Mesendoderm (in vitro differentiated cells): ENCODE measurements around the gene CDAN1.

Experiments used
- DNase-seq: peaks from one replicate; pipeline ENCODE4 v3.0.0; 2013
- H2AK5ac ChIP-seq: 2 replicates; pipeline ENCODE4 v1.6.1; 2013; ENCODE audit warnings: low read length, inconsistent platforms
- H2BK120ac ChIP-seq: 2 replicates; pipeline ENCODE4 v1.6.1; 2013; ENCODE audit warnings: low read depth, mild to moderate bottlenecking, low read length, moderate library complexity, mixed read lengths
- H2BK15ac ChIP-seq: replicated peaks from 2 replicates; pipeline ENCODE4 v1.6.1; 2013; ENCODE audit warnings: low read depth, mild to moderate bottlenecking, moderate library complexity
- H2BK5ac ChIP-seq: 2 replicates; pipeline ENCODE4 v1.6.1; 2013; ENCODE audit warnings: low read length, inconsistent platforms
- H3K18ac ChIP-seq: 2 replicates; pipeline ENCODE4 v1.6.1; 2013; ENCODE audit warnings: mild to moderate bottlenecking, low read length, mixed read lengths
- H3K23ac ChIP-seq: one replicate; pipeline ENCODE4 v1.6.1; 2013; ENCODE audit warnings: low read length
- H3K27ac ChIP-seq: 2 replicates; pipeline ENCODE4 v1.5.1; 2013; ENCODE audit warnings: low read depth, mild to moderate bottlenecking, inconsistent platforms, low read length, moderate library complexity
- H3K27me3 ChIP-seq: 2 replicates; pipeline ENCODE4 v1.6.1; 2013; ENCODE audit warnings: low read length, control low read depth, mild to moderate bottlenecking, inconsistent platforms; ENCODE audit not compliant: insufficient read depth, poor library complexity
- H3K36me3 ChIP-seq: 2 replicates; pipeline ENCODE4 v1.6.1; 2013; ENCODE audit warnings: low read length, inconsistent platforms; ENCODE audit not compliant: control insufficient read depth, insufficient read depth
- H3K4ac ChIP-seq: one replicate; pipeline ENCODE4 v1.6.1; 2013; ENCODE audit warnings: low read depth, mild to moderate bottlenecking, low read length, moderate library complexity
- H3K4me1 ChIP-seq: 2 replicates; pipeline ENCODE4 v1.6.1; 2013; ENCODE audit warnings: low read depth, low read length, inconsistent platforms; ENCODE audit not compliant: control insufficient read depth
- H3K4me2 ChIP-seq: 2 replicates; pipeline ENCODE4 v1.6.1; 2013; ENCODE audit warnings: low read length
- H3K4me3 ChIP-seq: 2 replicates; pipeline ENCODE4 v1.5.1; 2013; ENCODE audit warnings: mild to moderate bottlenecking, low read length
- H3K56ac ChIP-seq: one replicate; pipeline ENCODE4 v1.6.1; 2013; ENCODE audit warnings: low read length
- H3K79me1 ChIP-seq: 2 replicates; pipeline ENCODE4 v1.6.1; 2013; ENCODE audit warnings: low read length, inconsistent platforms
- H3K79me2 ChIP-seq: 2 replicates; pipeline ENCODE4 v1.6.1; 2013; ENCODE audit warnings: mild to moderate bottlenecking, low read length; ENCODE audit not compliant: control insufficient read depth, insufficient read depth
- H3K9ac ChIP-seq: 2 replicates; pipeline ENCODE4 v1.6.1; 2013; ENCODE audit warnings: low read length, inconsistent platforms
- H4K5ac ChIP-seq: one replicate; pipeline ENCODE4 v1.6.1; 2013; ENCODE audit warnings: low read length
- H4K8ac ChIP-seq: one replicate; pipeline ENCODE4 v1.6.1; 2013; ENCODE audit warnings: low read depth, mild to moderate bottlenecking, control low read depth, low read length, moderate library complexity
- WGBS: extraction: QIAGEN DNeasy Blood & Tissue Kit; methylation state at CpG from one replicate; pipeline ENCODE4 v1.1.7; 2013; ENCODE audit warnings: low lambda C conversion rate, missing lambda C conversion rate; ENCODE audit not compliant: insufficient coverage; ENCODE audit errors: extremely low coverage; 5-methylcytosine and 5-hydroxymethylcytosine counted together

CDAN1 gene

DNA sequence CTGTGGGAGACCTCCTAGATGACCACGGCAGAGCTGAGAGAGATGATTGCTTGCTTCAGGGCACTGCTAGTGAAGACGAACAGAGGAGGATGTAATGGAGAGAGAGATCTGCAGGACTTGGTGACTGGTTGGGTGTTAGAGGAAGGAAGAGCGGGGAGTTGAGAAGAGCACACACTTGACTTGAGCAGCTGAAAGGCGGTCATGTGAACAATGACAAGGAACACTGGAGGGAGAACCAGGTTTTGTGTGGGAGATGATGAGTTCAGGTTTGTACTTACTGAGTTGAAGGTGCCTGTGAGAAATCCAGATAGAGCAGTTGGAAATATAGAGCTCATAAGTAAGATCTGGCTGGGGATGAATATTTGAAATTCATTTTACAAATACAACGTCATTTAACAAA lies 40.3 kb downstream of the CDAN1 start:
- Histone ChIP-seq H3K4ac (no peak overlapping the region), H3K23ac (no peak overlapping the region), H3K27ac (no peak overlapping the region), H2BK120ac (no peak overlapping the region), H3K36me3 (no peaks in the 10 kb centered on the region), H3K79me2 (no peaks in the 10 kb centered on the region), H2BK15ac (no peak overlapping the region), H4K8ac (no peak overlapping the region), H3K79me1 (no peaks in the 10 kb centered on the region), H3K18ac (no peak overlapping the region), H3K4me1 (no peaks in the 10 kb centered on the region), H2BK5ac (no peak overlapping the region), H4K5ac (no peak overlapping the region), H3K27me3 (no peaks in the 10 kb centered on the region), H2AK5ac (no peak overlapping the region), H3K4me2 (no peak overlapping the region), H3K9ac (no peak overlapping the region), H3K56ac (no peak overlapping the region), H3K4me3 (no peak overlapping the region)
- DNase-seq: no peak
- WGBS: no CpG with 5 or more reads among the region's 5 CpGs

DNA sequence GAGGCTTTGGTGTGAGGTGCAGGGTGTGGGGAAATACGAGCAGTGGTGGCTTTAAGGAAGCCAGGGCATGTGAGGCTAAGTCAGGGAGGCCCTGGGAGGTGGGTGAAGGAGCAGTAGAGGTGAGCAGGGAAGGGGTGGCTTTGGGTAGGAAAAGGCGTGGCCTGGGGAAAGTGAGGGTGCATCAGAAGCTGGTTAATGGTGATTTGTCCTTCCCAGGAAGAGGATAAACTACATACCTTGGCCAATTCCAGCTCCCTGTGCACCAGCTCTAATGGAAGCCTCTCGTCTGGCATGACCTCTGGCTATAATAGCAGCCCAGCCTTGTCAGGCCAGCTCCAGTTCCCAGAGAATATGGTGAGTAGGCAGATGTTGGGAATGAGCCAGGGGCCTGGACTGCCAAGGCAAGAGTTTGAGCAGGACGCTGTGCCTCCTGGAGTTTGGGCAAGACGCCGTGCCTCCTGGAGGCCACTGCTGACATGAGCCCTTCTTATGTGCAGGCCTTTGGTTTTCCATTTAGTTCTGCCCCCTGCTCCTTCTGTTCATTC lies 41.3 kb downstream of the CDAN1 start:
- no peaks in the 10 kb centered on the region for H3K4me1 ChIP-seq
- H3K18ac ChIP-seq: no peak overlapping the region
- no peak overlapping the region for H3K4ac ChIP-seq
- no peak overlapping the region for H3K4me3 ChIP-seq
- H4K8ac ChIP-seq: no peak overlapping the region
- no peak overlapping the region for H4K5ac ChIP-seq
- no peak overlapping the region for H3K56ac ChIP-seq
- no peak overlapping the region for H3K27ac ChIP-seq
- no peak overlapping the region for H2BK5ac ChIP-seq
- H3K9ac ChIP-seq: no peak overlapping the region
- no peaks in the 10 kb centered on the region for H3K79me1 ChIP-seq
- WGBS: no CpG with 5 or more reads among the region's 6 CpGs
- H2AK5ac ChIP-seq: no peak overlapping the region
- H2BK15ac ChIP-seq: no peak overlapping the region
- H2BK120ac ChIP-seq: no peak overlapping the region
- no peaks in the 10 kb centered on the region for H3K36me3 ChIP-seq
- H3K79me2 ChIP-seq: no peaks in the 10 kb centered on the region
- no peak overlapping the region for H3K4me2 ChIP-seq
- no peak overlapping the region for H3K23ac ChIP-seq
- H3K27me3 ChIP-seq: no peaks in the 10 kb centered on the region
- no peak for DNase-seq

DNA sequence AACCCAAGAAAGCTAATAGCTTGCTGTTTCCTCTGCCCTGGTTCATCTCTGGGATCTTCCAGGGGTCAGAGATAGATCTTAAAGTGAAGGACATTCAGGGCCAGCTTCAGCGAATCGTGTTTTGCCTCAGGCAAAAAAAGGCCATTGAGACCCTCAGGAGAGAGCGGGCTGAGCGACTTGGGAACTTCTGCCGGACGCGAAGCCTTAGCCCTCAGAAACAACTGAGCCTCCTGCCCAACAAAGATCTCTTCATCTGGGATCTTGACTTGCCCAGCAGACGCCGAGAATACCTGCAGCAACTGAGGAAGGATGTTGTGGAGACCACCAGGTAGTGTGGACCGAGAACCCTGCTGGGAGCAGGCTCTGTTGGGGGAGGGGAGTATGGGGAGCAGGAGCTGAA lies 42.5 kb downstream of the CDAN1 start:
- no peak overlapping the region for H3K56ac ChIP-seq
- no peak overlapping the region for H3K4me2 ChIP-seq
- H3K27ac ChIP-seq: no peak overlapping the region
- no peak overlapping the region for H4K8ac ChIP-seq
- no peak overlapping the region for H3K18ac ChIP-seq
- H2AK5ac ChIP-seq: no peak overlapping the region
- no peak overlapping the region for H2BK120ac ChIP-seq
- H3K27me3 ChIP-seq: no peaks in the 10 kb centered on the region
- no peak overlapping the region for H2BK5ac ChIP-seq
- DNase-seq: no peak
- H2BK15ac ChIP-seq: no peak overlapping the region
- H3K79me1 ChIP-seq: no peaks in the 10 kb centered on the region
- H3K23ac ChIP-seq: no peak overlapping the region
- H3K4ac ChIP-seq: no peak overlapping the region
- H3K4me3 ChIP-seq: no peak overlapping the region
- no peaks in the 10 kb centered on the region for H3K36me3 ChIP-seq
- no peak overlapping the region for H4K5ac ChIP-seq
- no peaks in the 10 kb centered on the region for H3K79me2 ChIP-seq
- WGBS: no CpG with 5 or more reads among the region's 10 CpGs
- no peaks in the 10 kb centered on the region for H3K4me1 ChIP-seq
- no peak overlapping the region for H3K9ac ChIP-seq

DNA sequence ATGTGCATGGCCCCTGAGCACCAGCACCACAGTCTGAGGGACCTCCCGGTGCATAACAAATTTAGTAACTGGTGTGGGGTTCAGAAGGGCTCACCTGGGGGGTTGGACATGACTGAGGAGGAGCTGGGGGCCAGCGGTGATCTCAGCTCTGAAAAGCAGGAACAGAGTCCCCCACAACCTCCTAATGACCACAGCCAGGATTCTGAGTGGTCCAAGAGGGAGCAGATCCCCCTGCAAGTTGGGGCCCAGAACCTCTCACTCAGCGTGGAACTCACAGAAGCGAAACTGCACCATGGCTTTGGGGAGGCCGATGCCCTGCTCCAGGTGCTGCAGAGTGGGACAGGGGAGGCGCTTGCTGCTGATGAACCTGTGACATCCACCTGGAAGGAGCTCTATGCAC lies 43.0 kb downstream of the CDAN1 start:
- Histone ChIP-seq H3K4me2 (no peak overlapping the region), H3K27ac (no peak overlapping the region), H2BK5ac (no peak overlapping the region), H3K56ac (no peak overlapping the region), H2BK15ac (no peak overlapping the region), H3K9ac (no peak overlapping the region), H4K5ac (no peak overlapping the region), H3K27me3 (no peaks in the 10 kb centered on the region), H3K4me1 (no peaks in the 10 kb centered on the region), H3K18ac (no peak overlapping the region), H3K36me3 (no peaks in the 10 kb centered on the region), H3K23ac (no peak overlapping the region), H2AK5ac (no peak overlapping the region), H3K4ac (no peak overlapping the region), H3K79me2 (no peaks in the 10 kb centered on the region), H4K8ac (no peak overlapping the region), H2BK120ac (no peak overlapping the region), H3K79me1 (no peaks in the 10 kb centered on the region), H3K4me3 (no peak overlapping the region)
- no peak for DNase-seq
- no CpG with 5 or more reads among the region's 6 CpGs for WGBS

DNA sequence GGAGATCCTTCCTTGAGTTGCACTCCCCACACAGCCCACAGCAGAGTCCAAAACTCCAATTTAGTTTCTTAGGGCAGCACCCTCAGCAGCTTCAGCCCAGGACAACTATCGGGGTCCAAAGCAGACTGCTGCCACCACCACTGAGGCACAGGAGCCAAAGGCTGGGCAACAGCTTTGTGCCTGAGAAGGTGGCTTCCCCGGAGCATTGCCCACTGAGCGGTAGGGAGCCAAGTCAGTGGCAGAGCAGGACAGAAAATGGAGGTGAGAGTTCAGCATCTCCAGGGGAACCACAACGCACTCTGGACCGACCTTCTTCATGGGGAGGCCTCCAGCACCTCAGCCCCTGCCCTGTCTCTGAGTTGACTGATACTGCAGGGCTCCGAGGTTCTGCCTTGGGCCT lies 43.4 kb downstream of the CDAN1 start:
- H3K79me2 ChIP-seq: no peaks in the 10 kb centered on the region

DNA sequence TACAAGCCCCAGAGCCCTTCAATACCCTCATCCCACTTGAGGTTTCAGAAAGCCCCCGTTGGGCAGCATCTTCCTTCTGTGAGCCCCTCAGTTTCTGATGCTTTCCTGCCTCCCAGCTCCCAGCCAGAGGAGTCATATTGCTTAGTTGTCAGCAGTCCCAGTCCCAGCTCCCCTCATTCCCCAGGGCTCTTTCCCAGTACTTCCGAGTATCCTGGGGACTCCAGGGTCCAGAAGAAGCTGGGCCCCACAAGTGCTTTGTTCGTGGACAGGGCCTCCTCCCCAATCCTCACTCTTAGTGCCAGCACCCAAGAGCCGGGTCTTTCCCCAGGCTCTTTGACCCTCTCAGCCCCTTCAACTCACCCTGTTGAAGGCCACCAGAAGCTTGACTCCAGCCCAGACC lies 43.9 kb downstream of the CDAN1 start:
- Histone ChIP-seq H3K27ac (no peak overlapping the region), H3K79me2 (no peaks in the 10 kb centered on the region), H2AK5ac (no peak overlapping the region), H3K79me1 (no peaks in the 10 kb centered on the region), H4K8ac (no peak overlapping the region), H3K4me3 (no peak overlapping the region), H3K9ac (no peak overlapping the region), H3K4ac (no peak overlapping the region), H3K4me2 (no peak overlapping the region), H3K23ac (no peak overlapping the region), H3K56ac (no peak overlapping the region), H2BK120ac (no peak overlapping the region), H2BK15ac (no peak overlapping the region), H2BK5ac (no peak overlapping the region), H3K27me3 (no peaks in the 10 kb centered on the region), H3K36me3 (no peaks in the 10 kb centered on the region), H4K5ac (no peak overlapping the region), H3K4me1 (no peaks in the 10 kb centered on the region), H3K18ac (no peak overlapping the region)
- no CpG with 5 or more reads among the region's 4 CpGs for WGBS
- no peak for DNase-seq

More for the DNA sequence above, 43.4 kb downstream of the CDAN1 start:
- Histone ChIP-seq H3K4ac (no peak overlapping the region), H3K23ac (no peak overlapping the region), H4K8ac (no peak overlapping the region), H3K4me3 (no peak overlapping the region), H3K4me2 (no peak overlapping the region), H2BK5ac (no peak overlapping the region), H3K36me3 (no peaks in the 10 kb centered on the region), H2BK15ac (no peak overlapping the region), H3K79me1 (no peaks in the 10 kb centered on the region), H2AK5ac (no peak overlapping the region), H3K4me1 (no peaks in the 10 kb centered on the region), H3K56ac (no peak overlapping the region), H3K18ac (no peak overlapping the region), H3K27ac (no peak overlapping the region), H4K5ac (no peak overlapping the region), H3K9ac (no peak overlapping the region), H3K27me3 (no peaks in the 10 kb centered on the region), H2BK120ac (no peak overlapping the region)
- DNase-seq: no peak
- WGBS: no CpG with 5 or more reads among the region's 6 CpGs
